Adrenal gland (tissue), 5 donors: Measurements from ENCODE around the gene FAM81B.

Experiments
- POLR2A ChIP-seq, 2 donors: fragments of 450-650 bp; IDR thresholded peaks; one replicate each; pipeline ENCODE4 v1.6.1; 2017; ENCODE audit warnings: antibody characterized with exemption in 2 of 2, mild to moderate bottlenecking in 2 of 2, moderate library complexity in 1 of 2
- TF ChIP-seq, protein P1 (sequence below), 6 experiments: fragments of 450-650 bp in 4 of 6; fragments of 200-600 bp in 2 of 6; sonication (generic) in 1 of 6; IDR thresholded peaks; 1 replicate in 5 of 6; 2 replicates in 1 of 6; pipeline versions ENCODE4 v1.5.1 to v1.8.0; 2016 to 2021; ENCODE audit warnings: antibody characterized with exemption in 6 of 6, mild to moderate bottlenecking in 2 of 6, moderate library complexity in 1 of 6
- donor health status: DM: no; HTN: no; CAD: no.

- TF ChIP-seq, protein P1, sequence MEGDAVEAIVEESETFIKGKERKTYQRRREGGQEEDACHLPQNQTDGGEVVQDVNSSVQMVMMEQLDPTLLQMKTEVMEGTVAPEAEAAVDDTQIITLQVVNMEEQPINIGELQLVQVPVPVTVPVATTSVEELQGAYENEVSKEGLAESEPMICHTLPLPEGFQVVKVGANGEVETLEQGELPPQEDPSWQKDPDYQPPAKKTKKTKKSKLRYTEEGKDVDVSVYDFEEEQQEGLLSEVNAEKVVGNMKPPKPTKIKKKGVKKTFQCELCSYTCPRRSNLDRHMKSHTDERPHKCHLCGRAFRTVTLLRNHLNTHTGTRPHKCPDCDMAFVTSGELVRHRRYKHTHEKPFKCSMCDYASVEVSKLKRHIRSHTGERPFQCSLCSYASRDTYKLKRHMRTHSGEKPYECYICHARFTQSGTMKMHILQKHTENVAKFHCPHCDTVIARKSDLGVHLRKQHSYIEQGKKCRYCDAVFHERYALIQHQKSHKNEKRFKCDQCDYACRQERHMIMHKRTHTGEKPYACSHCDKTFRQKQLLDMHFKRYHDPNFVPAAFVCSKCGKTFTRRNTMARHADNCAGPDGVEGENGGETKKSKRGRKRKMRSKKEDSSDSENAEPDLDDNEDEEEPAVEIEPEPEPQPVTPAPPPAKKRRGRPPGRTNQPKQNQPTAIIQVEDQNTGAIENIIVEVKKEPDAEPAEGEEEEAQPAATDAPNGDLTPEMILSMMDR (IDR thresholded peaks at IDR 0.05), result no peak
- TF ChIP-seq POLR2A (IDR thresholded peaks at IDR 0.05), result no peak
Measured at GRCh38 chr5:95445995-95446394, 54.8 kb downstream of the FAM81B start.
